HG03025 (cell line): Measurements from ENCODE around the gene OGT.
A peak's percentile ranks its signal among the peaks of the same experiment; 100 is the strongest.
"Not testable (repeated sequence)": the region's sequence is repeated elsewhere in the genome, so short reads cannot be mapped to it uniquely, and the experiment has no call there.

Experiments used
- ATAC-seq: cut with Tn5 transposase; IDR thresholded peaks from one replicate; pipeline ENCODE4 v1.9.1; 2021; ENCODE audit warnings: mild to moderate bottlenecking, moderate library complexity; ENCODE audit not compliant: unreplicated experiment, low FRiP score

Gene OGT

DNA sequence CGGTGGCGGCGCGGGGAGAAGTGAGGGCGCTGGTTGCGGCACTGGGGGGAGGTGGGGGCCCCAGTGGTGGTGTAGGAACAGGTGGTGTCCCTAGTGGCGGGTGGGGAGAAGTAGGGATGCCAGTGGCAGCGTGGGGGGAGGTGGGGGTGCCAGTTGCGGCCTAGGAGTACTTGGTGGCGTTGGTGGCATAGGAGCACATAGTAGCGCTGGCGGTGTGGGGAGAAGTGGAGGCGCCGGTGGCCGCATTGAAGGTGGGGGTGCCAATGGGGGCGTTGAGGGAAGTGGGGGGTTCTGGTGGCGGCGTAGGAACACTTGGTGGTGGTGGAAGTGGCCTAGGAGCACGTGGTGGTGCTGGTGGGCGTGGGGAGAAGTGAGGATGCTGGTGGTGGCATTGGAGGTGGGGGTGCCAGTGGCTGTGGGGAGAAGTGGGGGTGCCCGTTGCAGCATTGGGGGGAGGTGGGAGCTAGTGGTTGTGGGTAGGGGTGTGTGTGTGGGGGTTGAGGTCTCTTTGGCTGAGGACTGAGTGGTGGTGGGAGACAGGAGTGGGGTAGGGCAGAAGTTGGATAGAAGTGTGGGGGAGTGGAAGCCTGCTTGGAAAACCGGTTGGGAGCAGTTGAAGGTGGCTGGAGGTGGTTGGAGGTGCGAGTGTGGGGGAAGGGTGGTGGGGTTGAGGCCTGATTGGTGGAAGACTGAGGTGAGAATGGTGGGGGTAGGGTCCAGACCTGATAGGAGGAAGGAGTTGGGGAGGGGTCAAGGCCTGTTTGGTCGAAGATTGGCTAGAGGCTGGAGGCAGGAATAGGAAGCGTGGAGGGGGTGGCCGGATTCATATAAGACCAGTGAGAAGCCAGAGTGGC lies 46.5 kb downstream of the OGT start:
- ATAC-seq: no peak

GRCh38 chrX:71579990-71580380 lies 47.1 kb downstream of the OGT start:
- ATAC-seq: no peak

GRCh38 chrX:71581210-71581609 lies 48.3 kb downstream of the OGT start:
- ATAC-seq: no peak

DNA sequence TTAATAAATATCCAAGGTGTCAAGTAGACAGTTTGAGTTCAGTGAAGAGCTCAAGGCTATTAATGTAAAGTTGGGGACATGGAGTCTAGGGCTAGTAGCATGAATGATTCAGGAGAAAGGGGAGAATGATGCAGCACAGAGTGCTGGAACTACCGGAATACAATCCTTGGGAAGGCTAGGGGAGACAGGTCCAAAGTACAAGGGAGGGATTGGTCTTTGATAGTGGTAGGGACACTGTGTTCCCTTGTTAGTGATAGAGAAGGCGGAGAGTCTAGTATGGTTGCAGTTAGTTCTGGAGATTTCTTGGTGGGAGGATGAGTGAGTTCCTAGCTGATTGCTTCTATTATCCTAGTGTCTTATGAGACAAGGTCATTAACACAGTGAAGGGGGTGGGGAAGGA lies 54.0 kb downstream of the OGT start:
- ATAC-seq: no peak

- not testable (repeated sequence) for ATAC-seq
These were observed 60.3 kb downstream of the OGT start for GRCh38 chrX:71593210-71593609.

DNA sequence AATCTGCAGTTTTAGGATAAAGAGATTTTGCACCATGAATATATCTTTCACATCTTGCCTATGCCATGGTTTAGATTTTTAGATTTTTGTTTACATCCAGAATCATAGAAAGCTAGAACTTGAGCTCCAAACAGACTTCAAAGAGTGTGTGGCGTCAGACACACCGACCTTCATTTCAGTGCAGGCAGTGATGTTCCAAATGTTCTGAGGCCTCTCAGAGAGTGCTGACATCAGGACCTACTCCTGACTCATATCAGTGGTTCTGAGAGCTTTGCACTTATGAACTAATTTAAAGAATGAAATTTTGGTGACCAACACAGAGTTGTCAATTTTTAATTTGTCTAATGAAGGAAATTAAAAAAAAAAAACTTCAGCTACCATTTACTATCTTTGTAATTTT lies 67.1 kb downstream of the OGT start:
- no peak for ATAC-seq

GRCh38 chrX:71603618-71604017 lies 70.7 kb downstream of the OGT start:
- ATAC-seq: no peak

DNA sequence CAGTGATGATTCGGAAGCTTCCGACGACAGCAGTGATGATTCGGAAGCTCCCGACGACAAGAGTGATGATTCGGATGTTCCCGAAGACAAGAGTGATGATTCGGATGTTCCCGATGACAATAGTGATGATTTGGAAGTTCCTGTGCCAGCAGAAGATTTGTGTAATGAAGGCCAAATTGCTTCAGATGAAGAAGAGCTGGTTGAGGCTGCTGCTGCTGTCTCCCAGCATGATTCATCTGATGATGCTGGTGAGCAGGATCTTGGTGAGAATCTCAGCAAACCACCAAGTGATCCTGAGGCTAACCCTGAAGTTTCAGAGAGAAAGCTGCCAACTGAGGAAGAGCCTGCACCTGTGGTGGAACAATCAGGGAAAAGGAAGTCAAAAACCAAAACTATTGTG lies 71.2 kb downstream of the OGT start:
- no peak for ATAC-seq

DNA sequence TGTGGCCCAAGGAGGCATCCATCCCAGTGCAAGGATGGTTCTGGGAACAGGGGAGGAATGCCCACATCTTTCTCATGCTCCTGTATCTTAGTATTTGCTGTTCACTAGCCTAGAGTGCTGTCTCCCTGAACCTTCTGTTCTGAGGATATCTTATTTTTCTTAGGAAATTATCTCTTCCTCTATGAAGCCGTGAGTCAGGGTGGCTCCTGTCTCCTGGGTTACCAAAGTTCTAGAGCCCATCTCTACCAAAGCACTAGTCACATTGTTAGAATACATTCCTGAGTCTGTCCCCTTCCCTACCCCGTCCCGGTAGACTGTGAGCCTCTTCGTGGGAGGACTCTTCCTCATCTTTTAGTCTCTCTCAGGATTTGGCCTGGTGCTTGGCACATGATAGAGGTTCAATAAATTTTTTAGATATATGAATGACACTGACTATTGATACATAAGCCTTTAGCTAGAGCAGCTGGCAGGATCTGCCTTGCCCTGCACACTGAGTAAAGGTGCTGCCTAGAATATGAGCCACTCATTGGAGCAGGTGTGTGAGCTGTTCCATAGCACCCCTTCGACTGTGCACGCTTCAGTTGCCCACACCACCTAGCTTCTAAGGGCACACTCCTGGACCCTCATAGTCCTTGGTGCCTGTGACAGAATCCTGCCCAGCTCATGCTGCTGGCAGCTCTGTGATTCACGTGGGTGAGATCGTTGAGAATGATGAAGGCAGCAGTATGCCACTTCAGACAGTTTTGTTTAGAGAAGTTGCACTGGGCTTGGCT lies 72.1 kb downstream of the OGT start:
- ATAC-seq: no peak

DNA sequence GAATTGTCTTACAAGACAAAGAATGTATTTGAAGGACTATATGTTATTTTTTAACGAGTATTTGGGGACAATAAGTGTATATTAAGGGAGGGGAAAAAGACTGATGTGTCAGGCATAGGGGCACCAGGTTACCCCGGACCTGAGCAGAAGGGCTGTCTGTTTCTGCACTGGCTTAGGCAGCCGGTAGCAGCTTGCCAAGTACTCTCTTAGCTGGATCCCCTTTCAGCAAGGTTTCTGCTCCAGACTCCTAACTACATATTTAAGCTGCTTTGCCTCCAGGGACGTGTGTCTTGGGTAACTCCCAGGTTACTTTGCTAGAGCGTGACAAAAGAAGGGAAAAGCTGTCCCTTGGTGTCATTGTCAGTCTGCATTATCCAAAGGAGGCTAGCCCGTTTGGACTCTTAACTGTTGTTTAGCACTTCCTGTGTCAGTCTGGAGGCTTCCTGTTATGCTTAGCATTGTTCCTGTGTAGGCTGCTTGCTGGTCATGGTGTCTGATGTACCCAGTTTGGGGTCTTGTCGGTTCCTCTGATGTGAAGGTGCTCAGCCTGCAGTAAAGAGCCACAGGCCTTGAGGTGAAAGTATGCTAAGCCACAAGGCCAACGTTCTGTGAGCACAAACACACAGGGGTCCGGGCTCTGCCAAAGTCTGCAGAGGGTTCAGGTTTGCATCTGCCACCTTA lies 73.8 kb downstream of the OGT start:
- no peak for ATAC-seq

DNA sequence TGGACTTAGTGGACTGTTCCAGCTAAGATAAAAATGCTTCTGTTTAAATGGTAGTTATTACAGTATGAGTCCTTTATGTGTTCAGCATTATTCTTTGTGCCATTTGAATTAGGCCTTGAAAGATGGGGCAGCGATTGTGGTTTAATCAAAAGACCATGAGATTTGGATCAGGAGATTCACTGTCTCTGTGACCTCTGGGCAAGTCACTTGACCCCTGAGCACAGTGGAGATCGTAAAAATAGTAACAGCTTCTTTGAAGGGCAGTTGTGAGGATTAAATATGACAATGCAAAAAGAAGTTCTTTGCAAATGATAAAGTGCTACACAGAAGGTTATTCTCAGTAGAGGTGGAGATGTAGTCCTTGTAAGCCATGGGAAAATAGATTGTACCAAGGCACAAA lies 74.6 kb downstream of the OGT start:
- ATAC-seq: no peak

DNA sequence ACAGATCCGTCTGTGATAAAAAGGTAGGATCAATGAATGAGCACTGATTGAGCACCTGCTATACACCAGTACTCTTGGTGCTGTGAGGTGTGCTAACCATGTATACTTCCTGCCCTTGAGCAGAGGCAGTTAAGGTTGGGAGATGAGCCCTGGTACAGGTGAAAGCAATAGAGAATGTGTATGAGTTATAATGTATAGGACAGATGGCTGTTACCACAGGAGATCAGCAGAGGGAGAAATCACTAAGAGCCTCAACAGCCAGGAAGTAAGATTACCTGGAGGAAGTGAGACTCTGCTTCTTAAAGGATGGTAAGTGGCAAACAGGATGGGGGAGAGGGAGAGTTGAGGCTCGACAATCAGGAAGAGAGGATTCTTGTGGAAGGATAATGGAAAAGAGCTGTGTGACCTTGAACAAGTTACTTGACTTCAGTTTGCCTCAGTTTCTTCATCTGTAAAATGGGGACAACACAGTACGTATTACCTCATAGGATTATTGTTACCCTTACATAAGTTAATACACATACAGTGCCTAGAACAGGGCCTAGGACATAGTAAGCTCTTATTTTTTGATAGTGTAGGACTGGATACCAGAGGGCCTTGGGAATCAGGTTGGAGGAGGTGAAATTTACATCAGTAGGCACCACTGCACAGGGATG lies 76.3 kb downstream of the OGT start:
- ATAC-seq: no peak

DNA sequence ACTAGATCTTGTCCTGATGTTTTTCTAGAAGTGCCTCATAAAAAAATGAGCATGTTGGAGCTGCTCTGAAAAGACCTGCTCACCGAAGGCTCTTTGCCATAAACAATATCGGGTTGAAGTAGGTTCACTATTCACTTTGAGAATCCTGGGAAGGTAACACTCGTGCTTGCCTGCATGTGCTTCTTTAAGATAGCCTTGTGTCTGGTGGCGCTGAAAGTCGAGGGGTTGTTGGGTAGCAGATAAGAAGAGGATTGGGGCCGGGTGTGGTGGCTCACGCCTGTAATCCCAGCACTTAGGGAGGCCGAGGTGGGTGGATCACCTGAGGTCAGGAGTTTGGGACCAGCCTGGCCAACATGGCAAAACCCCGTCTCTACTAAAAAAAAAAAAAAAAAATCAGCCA lies 78.8 kb downstream of the OGT start:
- ATAC-seq: not testable (repeated sequence)

- no peak for ATAC-seq
These were observed 79.4 kb downstream of the OGT start for GRCh38 chrX:71612256-71612655.

GRCh38 chrX:71615056-71615455 lies 82.2 kb downstream of the OGT start:
- ATAC-seq: no peak

GRCh38 chrX:71615954-71616353 lies 83.0 kb downstream of the OGT start:
- no peak for ATAC-seq

GRCh38 chrX:71616672-71617529 lies 84.0 kb downstream of the OGT start:
- no peak for ATAC-seq

- no peak for ATAC-seq
These were observed 84.8 kb downstream of the OGT start for GRCh38 chrX:71617742-71618141.

GRCh38 chrX:71618303-71618721 lies 85.4 kb downstream of the OGT start, which contains the start of gene CXCR3:
Gene CXCR3, minus strand, starts transcription at chrX:71618511. Its CDS starts 62 bp downstream, at chrX:71618449.
- ATAC-seq: peak; percentile 59

DNA sequence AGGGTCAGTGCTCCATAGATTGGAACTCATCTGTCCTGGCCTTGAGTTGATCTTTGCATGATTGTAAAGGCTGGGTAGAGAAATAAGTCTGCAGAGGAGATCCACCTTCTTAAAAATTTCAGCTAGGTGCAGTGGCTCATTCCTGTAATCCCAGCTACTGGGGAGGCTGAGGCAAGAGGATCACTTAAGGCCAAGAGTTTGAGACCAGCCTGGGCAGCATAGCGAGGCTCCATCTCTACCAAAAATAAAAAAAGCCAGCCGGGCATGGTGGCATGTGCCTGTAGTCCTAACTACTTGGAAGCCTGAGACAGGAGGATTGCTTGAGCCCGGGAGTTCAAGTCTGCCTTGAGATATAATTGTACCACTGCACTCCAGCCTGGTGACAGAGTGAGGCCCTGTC lies 85.9 kb downstream of the OGT start:
- ATAC-seq: no peak
